Medulla oblongata (tissue), 1 donor: ENCODE measurements around the gene IFI30.

ENCODE experiments used
- DNase-seq: peaks from one replicate; pipeline ENCODE4 v3.0.0-alpha.2; 2015; ENCODE audit errors: extremely low spot score

Gene IFI30

GRCh38 chr19:18173572-18174288 lies at the start of gene IFI30:
TSS of gene IFI30 (plus strand) at chr19:18173813. CDS start at chr19:18173842, 29 bp downstream.
- DNase-seq, result peak; percentile 74

GRCh38 chr19:18123819-18124218 lies 49.8 kb upstream of the IFI30 start:
- no peak for DNase-seq

GRCh38 chr19:18126097-18126496 lies 47.5 kb upstream of the IFI30 start:
- DNase-seq, result peak; percentile 63

- DNase-seq, result no peak
Observed at GRCh38 chr19:18128044-18128443, 45.6 kb upstream of the IFI30 start.

DNA sequence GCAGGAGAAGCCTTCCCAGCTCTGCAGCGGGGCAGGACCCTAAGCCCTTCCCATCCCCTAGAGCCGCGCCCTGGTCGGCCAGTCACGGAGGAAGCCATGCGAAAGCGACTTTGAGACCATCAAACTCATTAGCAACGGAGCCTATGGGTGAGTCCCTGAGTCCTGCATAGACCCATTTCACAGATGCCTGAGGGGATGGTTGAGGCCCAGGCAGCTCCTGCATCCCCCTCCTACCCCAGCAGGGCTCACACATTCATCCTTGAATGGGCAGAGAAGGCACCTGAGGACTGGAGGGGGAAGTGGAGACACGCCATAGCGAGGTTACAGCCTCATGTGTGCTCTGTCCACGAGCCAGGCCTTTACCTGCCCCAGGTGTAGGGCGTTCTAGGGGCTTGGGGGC lies 44.8 kb upstream of the IFI30 start:
- no peak for DNase-seq

DNA sequence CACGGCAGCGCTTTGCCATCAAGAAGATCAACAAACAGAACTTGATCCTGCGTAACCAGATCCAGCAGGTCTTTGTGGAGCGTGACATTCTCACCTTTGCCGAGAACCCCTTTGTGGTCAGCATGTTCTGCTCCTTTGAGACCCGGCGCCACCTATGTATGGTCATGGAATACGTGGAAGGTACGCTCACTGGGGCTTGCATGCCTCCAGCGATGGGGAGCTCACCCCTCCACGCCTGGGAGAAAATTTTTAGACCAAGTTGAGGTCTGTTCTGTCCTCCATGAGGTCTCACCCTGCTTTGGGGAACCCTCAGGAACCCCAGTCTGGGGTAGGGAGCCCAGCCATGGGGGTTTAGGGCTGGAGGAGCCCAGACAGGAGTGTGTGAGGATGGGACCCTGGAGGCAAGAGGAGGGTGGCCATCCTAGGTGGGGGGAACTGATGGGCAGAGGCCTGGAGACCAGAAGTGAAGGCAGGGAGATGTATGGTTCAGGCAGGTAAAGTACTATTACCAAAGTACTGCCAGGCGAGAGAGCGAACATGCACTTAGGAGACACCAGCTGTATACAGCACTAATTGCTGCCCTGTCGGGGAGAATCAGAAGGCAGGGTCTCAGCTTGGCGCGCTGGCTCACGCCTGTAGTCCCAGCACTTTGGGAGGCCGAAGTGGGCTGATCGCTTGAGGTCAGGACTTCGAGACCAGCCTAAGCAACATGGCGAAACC lies 42.9 kb upstream of the IFI30 start:
- DNase-seq, result no peak

DNA sequence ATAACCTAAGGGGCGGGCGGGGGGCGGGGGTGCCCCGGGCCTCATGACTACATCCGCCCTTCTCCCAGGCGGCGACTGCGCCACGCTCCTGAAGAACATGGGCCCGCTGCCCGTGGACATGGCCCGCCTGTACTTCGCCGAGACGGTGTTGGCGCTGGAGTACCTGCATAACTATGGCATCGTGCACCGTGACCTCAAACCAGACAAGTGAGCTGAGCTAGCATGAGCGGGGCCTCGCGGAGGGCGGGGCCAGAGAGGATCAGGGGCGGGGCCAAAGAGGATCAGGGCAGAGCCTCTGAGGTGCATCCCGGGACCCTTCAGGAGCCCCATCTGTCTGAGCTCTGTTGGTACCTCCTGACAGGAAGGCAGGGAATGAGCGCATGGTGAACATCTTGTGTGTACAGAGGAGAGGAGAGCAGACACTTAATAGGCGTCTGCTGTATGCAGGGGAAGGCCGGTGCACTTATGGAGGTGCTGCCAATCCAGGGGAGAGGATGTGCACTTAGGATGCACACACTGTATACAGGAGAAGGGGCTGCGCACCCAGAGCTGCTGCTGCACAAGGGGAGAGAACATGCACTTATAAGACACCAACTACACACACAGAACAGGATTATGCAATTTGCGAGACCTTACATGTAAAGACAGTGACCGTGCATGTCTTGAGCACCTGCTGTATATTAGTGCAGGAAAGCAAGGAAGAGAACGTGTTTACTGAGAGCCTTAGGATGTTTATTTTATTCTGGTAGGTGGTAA lies 41.6 kb upstream of the IFI30 start:
- no peak for DNase-seq

DNA sequence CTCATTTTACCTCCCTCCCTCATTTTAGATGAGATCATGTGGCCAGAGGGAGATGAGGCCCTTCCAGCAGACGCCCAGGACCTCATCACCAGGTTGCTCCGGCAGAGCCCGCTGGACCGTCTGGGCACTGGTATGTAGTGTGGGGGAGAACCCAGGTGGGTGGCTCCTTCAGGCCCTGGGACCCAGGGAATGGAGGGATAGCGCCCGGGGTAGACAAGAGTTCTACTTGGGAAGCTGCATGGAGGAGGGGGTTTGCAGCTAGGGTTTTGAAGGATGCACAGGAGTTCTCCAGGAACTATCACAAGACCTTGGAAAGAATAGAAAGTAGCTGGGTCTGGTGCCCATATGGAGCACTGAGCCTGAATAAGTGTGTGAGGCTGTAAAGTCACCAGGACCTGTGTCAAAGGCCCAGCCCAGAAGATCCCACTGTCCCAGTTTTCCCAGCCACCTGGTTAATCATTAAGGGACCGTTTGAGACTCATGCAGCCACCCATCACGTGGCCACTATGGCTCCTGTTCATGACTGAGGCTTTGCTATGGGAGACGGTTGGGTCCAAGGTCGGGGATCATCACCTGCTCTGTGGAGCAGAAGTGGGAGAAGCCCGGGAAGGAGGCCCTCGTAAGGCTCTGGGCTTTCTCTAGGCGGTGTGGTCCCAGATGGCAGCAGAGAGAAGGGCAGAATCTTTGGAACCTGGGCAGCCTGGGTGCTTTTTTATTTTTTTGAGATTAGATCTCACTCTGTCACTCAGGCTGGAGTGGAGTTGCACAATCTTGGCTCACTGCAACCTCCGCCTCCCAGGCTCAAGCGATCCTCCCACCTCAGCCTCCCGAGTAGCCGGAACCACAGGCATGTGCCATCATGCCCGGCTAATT lies 37.7 kb upstream of the IFI30 start:
- no peak for DNase-seq

DNA sequence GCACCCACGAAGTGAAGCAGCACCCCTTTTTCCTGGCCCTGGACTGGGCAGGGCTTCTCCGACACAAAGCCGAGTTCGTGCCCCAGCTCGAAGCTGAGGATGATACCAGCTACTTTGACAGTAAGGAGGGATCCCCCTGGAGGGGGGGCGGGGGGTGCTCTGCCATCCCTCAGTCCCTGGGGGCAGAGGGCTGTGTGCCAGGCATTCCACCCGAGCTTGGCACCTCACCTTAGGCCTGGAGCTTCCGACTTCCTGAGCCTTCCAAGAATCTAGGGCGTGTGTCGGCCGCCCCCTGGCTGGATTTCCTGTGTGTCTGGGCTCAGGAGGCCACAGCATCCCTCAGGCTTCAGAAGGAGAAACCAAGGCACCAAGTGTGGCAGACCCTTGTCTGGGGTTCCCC lies 36.4 kb upstream of the IFI30 start:
- no peak for DNase-seq

GRCh38 chr19:18137657-18138339 lies 35.8 kb upstream of the IFI30 start:
- no peak for DNase-seq

DNA sequence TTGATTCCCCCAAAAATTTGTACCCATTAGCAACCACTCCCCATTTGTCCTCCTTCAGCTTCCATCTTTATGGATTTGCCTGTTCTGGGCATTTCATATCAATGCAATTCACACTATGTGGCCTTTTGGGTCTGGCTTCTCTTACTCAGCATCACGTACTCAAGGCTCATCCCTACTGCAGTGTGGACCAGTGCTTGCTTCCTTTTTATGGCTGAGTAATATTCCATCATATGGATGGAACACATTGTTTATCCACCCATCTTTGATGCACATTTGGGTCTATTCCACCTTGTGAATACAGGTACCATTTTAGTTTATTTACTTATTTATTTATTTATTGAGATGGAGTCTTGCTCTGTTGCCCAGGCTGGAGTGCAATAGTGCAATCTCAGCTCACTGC lies 33.1 kb upstream of the IFI30 start:
- no peak for DNase-seq

GRCh38 chr19:18141031-18141430 lies 32.6 kb upstream of the IFI30 start:
- no peak for DNase-seq

GRCh38 chr19:18143902-18144301 lies 29.7 kb upstream of the IFI30 start:
- no peak for DNase-seq

DNA sequence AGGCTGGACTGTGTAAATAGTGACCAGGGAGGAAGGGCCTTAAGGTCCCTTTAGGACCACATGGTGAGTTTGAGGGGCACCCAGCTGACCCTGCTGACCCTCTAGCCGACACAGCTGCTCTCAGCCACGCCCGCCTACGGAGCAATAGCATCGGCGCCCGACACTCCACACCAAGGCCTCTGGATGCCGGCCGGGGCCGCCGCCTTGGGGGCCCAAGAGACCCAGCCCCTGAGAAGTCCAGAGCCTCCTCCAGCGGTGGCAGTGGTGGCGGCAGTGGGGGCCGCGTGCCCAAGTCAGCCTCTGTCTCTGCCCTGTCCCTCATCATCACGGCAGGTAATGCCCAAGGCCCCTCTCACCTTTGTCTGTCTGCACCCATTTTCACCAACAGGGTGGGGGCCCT lies 29.3 kb upstream of the IFI30 start:
- DNase-seq, result no peak

DNA sequence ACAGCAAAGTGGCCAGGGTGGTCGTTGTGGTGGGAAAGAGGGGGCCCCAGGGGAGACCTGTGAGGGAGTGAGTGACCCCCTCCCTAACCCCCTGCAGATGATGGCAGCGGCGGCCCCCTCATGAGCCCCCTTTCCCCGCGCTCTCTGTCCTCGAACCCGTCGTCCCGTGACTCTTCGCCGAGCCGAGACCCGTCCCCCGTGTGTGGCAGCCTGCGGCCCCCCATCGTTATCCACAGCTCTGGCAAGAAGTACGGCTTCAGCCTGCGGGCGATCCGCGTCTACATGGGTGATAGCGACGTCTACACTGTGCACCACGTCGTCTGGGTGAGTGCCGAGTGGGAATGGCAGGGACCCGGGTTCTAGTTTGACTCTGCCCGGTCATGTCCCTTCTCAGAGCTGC lies 28.7 kb upstream of the IFI30 start:
- no peak for DNase-seq

DNA sequence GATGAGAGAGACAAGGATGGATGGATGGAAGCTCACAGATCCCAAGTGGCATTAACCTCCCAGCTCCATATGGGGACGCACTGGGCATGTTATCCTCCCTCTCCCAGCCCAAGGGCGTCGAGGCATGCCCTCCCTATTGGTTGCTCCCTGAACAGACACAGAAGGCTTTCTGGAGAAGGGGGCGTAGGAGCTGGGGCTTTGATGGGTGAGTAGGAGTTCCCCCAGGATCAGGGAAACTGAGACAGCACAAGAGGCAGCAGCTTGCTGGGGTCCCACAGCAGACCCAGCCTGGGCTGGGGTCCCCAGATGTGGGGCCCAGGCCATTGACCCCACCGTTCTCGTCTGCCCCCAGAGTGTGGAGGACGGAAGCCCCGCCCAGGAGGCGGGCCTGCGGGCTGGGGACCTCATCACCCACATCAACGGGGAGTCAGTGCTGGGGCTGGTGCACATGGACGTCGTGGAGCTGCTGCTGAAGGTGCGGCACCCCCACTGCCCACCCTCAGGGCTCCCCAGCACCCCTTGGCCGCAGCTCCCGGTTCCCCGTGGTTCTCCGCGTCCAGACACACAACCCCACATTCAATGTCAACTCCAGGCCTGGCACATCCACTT lies 28.1 kb upstream of the IFI30 start:
- no peak for DNase-seq

- DNase-seq, result no peak
Observed at GRCh38 chr19:18147396-18147795, 26.2 kb upstream of the IFI30 start.

DNA sequence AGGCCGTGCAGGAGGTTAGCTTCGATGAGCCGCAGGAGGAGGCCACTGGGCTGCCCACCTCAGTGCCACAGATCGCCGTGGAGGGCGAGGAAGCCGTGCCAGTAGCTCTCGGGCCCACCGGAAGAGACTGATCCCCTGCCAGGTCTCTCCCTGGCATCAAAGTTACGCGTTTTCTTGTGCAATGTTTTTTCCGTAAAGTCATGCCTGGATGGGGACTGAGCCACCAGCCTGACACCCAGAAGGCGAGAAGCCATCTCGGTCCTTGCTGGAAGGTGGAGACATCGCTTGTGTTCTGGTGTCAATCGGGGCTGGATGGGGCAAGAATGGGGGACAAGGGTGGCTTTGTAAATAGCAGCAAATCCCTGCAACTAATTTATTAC lies 24.0 kb upstream of the IFI30 start:
- DNase-seq, result no peak

DNA sequence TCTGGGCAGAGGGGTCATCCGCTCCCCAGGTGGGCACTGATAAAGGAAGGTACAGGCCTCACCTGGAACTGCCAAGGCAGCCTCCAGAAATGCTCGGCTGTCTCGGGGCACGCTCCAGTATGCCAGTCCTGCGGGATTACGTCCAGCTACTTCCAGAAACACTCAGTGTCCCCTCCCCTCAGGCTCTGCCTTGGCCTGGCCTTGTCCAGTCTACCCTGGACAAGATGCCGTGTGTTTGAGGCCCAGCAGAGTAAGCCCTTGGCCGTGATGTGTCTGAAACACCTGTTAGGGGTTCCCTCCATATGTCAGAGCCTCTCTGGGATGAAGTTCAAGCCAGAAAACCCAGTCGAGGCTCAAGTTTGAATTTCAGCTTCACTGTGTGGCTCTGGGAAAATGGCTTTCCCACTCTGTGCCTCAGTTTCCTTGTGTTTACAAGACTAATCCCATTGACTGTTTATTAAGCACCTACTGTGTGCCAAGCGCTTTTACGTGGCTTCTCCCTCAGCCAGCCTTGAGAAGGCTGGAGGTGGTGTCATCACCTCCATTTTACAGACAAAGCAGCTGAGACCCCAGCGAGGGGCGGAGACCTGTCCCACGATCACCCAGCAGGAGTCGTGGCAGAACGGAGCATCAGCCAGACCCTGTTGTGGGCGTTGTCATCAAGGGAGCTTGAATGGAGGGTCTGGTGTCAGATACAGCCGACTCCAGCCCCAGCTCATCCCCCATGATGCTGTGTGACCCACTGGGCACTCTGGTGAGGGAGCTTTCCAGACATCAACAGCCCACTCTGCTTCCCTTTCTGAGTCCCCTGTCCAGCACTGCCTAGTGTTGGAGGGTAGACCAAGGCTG lies 22.6 kb upstream of the IFI30 start:
- no peak for DNase-seq

DNA sequence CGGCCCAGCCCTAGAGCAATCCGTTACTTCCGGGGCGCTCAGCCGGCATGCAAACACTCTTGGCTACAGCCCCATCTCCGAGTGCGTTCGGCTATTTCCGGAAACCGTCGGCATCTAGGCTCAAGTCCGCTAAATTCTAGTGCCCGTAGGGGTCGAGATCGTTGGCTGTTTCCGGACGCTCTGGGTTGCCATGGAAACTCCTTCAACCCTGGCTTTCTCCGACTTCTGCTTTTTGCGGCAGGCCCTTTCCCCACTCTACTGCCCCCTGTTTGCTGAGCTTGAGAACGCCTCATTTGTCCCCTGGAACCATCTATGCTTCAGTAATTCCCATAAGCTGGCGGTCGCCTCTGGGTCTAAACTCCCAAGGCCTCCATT lies 21.2 kb upstream of the IFI30 start:
- DNase-seq, result peak; percentile 99
